Tongue (tissue), 3 donors: ENCODE results near the gene OTX2. TPM values are rescaled to one million over a fixed set of nuclear protein-coding genes. Genes with fewer than 3 reads are reported as not detected.

Experiments
- DNase-seq: peaks from one replicate; pipeline ENCODE4 v3.0.0-alpha.2; 2015
- small RNA-seq: library from RNA; depleted of rRNA; stranded (forward); fragments of <200 nt; gene quantifications from one replicate; pipeline ENCODE3, GENCODE V24; 2014; ENCODE audit warnings: low replicate concordance
- total RNA-seq: library from RNA; depleted of rRNA; stranded (reverse); fragments of >200 nt; gene quantifications from one replicate; pipeline ENCODE4 v1.2.3, GENCODE V29; 2014

The OTX2 gene
- total RNA-seq, 1 donor from 2014 or later: 0.10 TPM

DNA sequence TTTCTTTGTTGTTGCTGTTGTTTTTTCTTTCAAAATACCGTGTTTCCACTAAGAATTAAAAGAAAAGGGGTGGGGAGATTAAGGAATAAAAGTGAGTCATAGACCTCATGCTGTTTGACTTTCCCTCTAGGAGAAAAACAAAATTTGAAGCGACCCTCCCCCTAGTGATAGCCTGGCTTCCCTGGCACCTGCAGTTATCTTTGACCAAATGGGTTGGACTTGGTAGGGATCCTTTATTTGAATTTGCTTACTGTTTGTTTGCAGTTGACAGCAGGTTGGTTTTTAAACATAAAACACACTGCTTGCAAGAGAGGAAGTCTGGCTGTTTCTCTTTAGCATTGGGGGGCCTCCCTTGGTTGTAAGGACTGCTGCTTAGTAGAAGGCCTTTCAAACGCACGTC is 14.0 kb downstream of the OTX2 start:
- no peak for DNase-seq

DNA sequence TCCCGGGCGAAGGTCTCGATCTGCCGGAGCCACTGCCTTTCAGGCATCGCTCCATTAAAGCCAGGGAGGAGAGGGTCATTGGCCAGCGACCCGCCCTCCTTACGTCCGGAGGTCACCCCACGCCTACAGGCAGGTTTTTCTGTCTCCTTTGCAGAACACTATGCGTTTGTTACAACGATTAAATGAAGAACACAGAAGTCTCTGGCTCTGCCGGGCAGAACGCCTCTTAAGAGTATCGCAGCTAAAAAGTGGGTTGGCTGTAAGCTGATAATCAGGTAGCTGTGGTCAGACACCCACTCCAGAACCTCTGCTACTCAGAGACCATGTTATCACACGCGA is 15.0 kb downstream of the OTX2 start:
- no peak for DNase-seq

DNA sequence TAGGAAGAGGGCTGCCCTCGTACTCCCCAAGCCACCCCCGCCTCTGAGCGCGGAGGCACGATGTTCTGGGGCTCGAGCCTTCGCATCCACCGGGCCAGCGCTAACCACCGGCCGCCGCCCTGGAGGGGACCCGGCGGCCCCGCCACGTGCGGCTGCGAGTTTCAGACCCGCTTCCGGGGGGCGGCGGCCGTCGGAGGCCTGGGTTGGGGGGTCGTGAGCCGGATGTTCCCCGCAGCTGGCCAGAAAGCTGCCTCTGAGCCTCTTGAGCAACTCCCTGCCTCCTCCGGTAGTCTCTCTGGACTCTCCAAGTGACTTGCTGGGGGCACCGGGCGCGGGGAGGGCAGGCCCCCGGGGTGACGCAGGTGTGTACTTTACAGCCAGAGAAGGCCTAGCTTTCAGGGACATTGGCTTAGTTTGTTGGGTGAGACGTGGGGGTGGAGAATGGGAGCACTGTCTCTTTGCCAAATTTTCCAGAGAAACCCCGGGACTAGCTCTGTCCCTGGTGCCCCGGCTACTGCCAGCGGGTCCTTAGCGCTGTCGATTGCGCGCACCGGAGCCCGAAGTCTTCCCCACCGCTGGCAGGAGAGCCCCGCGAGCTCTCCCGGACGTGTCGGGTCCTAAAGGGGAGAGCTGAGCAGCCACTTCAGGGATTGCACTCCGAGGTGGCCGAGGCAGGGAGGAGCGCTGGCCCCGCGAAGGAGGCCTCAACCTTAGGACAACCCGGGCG is 15.6 kb downstream of the OTX2 start:
- DNase-seq: peak; percentile 22

DNA sequence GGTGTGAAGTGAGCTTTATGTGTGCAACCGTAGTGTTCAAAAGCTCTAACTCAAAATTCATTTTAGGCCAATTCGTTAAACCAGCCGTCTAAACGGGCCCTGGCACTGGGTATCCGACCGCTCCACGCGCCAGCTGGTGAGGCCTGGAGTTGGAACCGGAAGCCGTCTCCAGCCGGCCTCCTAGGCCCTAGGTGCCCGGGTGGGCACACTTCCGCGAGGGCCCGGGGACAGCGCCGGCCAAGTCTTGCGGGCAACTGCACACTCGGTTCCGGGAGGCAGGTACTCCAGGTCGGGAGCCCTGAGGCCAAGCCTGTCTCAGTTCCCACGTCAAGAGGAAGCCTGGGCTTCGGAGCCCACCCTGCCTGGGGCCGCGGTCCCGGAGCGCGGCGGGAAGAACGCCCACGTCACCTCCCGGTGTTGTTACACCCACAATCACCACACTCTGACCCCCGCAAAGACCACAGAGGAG is 16.2 kb downstream of the OTX2 start:
- DNase-seq: peak; percentile 69

DNA sequence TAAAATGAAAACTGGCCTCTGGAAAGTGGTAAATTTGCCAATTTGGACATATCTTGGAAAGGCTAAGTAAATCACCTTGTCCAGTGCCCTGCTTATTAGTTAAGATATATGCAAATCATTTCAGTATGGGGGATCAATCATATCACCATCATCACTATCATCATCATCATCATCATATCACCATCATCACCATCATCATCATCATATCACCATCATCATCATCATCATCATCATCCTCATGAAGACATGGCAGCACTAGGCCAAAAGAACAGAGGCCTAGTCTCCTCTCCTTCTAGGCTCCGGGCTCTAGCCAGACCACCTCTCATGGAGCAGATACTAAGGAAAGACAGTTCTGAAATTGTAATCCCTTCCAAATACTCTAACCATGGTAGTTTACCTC is 20.3 kb downstream of the OTX2 start:
- DNase-seq: no peak

DNA sequence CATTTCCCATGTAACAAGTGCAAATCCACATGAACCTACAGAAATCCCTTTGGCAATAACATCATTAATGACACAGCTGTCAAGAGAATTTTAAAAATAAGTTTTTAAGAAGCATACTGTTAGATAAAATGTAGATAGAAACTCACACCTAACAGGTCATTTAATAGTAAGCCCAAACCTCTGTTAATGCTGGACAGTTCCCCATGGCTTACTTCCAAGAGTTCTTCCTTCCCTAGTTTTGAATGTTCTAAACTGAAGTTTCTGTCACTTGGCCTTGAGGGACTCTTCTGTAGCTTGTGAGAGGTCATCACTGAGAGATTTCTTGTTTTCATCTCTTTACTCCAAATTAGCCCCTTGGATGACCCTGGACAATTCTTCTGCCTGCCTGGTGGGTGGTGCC is 22.7 kb downstream of the OTX2 start:
- peak; percentile 11 for DNase-seq

DNA sequence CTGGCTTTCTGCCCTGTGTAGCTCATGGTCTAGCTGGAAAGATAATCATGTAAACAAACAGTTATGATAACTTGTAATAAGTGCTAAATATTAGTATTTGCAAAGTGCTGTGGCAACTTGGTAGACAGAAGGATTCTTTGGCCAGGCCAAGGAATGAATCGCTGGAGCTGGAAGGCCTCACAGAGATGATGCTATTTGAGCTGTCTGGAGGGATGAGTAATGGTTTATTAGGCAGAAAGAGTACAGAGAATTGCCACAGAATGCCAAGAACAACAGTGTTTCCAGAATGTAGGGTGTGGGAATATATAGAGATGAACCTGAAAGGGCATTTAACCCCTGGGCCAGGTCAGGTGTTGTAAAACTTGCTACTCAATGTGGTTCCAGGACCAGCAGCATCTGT is 27.6 kb downstream of the OTX2 start:
- no peak for DNase-seq

DNA sequence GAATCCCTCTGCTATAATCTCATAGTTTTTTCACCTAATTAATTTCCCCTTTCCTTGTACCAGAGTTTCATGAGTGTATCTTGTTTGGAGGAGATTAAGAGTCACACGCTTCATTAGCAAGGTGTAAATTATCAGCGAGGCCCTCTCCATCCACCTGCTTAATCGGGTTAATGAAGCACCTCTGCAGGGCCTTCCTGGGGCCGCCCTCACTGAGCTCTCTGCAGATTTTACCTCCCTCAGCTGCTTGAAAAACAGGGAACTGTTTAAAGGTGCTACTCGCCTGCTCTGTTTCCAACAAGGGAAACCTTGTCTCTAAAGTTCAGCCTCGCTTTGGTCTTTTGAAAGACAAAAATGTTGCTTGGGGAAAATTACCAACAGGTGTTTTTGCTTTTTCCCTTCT is 35.8 kb downstream of the OTX2 start:
- DNase-seq: no peak

DNA sequence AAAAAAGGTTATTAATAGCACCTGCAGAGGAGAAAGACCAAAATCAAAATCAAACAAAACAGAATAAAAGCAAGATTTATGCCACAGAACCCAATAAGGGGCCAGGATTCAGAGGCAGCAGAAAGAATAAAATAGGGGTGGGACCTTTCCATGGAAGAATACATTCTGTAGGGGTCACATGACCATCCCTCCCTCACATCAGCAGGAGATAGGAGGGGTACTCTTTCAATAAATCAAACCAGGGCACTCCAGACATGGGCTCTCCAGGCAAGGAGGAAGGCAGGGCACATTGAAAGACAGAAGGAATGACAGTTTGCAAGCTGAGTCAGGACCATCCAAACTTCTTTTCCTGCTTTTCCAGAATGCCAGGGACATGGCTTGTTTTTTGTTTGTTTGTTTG is 39.8 kb downstream of the OTX2 start:
- no peak for DNase-seq

DNA sequence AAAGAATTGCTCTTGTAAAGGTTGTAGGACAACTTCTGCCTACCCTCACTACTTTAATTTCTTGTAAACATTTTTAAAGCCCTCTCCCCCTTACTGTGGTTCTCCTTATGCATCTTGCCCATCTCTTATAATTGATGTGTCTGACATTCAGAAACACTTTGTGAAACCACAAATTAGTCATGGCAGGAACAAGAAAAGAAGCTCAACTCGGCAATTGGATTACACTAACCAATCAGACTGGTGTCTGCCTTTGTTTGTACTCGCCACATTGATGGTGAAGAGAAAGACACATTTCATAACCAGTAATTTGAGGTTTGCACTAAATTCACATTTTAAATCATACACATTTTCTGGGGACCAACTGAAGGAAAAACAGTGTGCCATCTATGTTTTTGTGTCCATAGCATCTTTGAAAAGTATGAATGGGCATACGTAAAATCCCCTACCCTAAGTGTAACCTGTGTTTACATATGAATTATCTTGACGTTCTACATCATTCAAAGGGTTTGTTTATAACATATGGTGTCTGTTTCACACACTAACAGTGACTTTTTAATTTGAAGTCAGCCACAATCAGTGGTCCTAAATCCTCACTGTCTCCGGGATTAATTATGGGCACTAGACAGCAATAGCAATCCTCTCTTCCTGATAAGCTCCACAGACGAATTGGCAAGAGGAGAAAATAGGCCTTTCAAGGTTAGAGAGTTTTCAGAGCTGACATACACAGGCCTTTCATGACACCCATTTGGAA is 49.9 kb downstream of the OTX2 start:
- DNase-seq: no peak

DNA sequence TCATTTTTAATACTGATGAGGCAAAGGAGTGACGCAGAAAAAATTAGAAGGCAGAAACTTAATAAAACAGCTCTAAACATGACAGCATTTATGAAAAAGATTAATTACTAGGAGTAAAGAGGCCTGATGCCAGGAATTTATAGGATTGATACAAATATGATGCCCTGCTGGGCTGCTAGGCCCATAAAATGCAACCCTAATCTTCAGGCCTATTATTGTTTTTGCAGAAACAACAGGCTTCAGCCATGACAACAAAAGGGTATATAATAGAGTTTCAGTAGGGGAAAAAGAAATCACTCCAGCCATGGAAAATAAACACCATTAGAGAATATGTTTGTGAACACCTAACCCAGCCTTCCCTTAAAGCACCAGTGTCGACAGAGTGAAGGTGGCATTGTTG is 50.6 kb downstream of the OTX2 start:
- no peak for DNase-seq

DNA sequence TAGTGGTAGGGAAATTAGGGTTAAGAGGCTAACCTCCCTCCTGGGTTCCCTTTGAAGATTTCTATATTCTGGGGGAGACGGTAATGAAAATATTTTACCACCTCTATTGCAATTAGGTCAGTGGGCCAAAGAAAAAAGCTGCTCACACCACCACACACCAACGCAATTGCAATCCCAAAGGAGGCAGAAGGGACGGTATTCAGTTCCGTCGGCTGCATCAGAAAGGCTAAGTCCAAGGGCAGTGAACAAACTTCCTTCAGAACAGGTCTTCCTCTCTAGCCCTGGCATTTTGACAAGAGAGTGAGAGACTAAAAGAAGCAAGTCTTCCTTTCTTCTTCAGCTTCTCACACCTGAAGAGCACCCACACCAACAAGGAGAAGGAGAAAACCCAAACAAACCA is 51.2 kb downstream of the OTX2 start:
- no peak for DNase-seq

DNA sequence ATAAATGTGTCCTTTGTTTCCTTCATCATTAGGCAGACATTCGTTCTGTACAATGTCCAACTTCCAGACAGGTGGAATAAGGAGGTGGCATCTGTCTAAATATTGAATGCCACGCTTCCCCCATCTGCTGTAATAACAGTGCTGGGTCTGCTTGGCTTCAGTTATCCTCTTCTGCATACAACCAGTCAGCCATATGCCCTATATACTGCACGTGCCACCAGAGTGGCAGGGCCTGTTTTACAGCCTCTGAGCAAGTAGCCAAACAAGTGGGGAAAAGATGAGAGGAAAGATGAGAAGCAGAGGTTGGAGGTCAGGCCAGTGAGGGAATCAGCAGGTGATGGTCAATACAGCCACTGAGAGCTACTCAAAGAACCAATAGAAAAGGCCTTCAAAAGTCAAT is 55.4 kb downstream of the OTX2 start:
- DNase-seq: no peak

DNA sequence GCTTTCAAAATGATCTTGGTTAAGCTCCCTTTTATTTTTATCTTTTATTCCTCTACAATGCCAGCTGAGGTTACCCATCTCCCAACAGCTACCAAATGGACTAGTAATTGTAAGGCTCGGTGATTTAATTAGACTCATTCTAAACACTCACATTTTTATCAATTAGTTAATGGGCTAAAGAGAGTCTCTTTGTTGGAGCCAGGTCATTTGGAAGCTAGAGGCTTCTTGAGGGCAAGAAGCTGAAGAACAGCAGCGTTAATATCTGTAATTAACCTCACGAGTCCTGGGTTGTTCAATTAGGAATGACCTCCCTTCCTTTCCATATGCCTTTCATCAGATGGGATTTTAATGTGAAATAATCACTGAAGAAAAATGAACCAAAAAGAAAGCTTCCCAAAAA is 56.9 kb downstream of the OTX2 start:
- no peak for DNase-seq

DNA sequence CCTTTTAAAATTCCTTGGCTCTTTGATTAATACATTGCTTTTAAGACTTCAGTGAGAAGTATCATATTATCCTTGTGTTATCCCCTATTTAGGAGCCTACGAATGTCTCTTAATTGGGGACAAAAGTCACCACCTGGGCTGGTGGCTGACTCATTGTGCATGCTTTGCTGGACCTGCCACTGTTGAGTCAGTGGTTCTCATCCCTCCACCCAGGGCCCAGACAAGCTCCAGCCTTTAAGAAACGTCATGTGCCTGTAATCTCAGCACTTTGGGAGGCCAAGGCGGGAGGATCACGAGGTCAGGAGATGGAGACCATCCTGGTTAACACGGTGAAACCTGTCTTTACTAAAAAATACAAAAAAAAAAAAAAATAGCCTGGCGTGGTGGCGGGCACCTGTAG is 57.9 kb downstream of the OTX2 start:
- DNase-seq: no peak

DNA sequence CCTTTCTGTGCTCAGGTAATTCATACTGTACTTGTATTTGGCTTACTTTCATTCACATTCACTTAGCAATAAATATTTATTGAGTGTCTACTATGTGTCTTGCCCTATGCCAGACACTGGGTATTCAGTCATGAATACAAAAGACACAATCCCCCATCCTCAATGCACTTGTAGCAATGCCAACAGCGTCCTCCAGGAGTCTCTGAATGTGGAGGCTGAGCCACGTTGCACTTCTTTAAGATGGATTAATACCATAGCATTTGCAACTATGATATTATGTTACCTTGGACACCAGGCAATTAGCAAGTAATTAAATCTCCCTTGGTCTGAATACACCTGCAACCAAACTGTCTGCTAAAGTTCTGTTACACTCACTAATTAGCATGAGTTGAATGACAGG is 58.8 kb downstream of the OTX2 start:
- DNase-seq: no peak

Small RNAs within 50 kb of the gene (small RNA-seq; reads per million reads assigned to genes)
- gene RN7SL461P (not detected), gene RNU6-1204P (not detected)

Other genes with a start within 250 kb of the OTX2 start
- 15.7 TPM for gene TMEM260, start 230.7 kb downstream of the OTX2 start, total RNA-seq